HG02870 (cell line): ENCODE measurements around the gene ATP2A3.

Experiments used
- ATAC-seq: cut with Tn5 transposase; IDR thresholded peaks from one replicate; pipeline ENCODE4 v1.9.1; 2021; ENCODE audit warnings: mild to moderate bottlenecking, moderate library complexity; ENCODE audit not compliant: unreplicated experiment

The ATP2A3 gene

DNA sequence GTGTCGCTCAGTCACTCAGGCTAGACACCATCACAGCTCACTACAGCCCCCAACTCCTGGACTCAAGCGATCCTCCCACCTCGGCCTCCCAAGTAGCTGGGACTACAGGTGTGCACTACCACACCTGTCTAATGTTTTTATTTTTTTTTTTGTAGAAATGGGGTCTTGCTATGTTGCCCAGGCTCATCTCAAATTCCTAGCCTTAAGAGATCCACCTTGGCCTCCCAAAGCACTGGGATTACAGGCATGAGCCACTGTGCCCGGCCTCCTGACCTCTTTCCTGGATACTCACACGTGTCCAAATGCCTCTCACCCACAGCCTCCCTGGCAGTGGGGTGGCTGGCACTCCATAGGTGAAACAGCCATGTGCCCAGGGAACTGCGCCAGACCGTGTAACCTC lies 88.9 kb downstream of the ATP2A3 start:
- no peak for ATAC-seq
